ENCODE measurements around the gene GPR39.

GPR39 gene

DNA sequence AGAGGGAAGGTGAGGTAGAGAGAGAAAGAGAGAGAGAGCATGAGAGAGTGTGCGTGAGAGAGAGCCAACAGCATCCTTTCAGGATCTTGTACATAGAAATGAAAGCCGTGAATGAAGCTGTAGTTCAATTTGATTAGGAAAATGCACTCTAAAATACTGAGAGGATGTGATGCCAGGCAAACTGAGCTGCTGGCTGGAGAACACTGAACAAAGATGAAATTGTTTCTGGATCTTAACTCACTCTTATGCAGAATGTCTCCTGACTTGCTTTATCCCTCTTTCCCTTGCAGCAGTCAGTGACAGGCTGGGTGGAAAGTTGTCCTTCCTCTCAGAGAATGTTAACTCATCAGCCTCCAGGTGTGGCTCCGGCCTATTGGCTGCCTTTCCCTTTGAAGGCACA lies 242.7 kb downstream of the GPR39 start:
- in situ Hi-C loops (cut with HindIII; ENCODE audit: low sequenced_read_pairs), result no loop called here
- H3K4me3 ChIP-seq (ENCODE audit: low read depth, low read length), result no peak overlapping the region
- TF ChIP-seq, protein P1, sequence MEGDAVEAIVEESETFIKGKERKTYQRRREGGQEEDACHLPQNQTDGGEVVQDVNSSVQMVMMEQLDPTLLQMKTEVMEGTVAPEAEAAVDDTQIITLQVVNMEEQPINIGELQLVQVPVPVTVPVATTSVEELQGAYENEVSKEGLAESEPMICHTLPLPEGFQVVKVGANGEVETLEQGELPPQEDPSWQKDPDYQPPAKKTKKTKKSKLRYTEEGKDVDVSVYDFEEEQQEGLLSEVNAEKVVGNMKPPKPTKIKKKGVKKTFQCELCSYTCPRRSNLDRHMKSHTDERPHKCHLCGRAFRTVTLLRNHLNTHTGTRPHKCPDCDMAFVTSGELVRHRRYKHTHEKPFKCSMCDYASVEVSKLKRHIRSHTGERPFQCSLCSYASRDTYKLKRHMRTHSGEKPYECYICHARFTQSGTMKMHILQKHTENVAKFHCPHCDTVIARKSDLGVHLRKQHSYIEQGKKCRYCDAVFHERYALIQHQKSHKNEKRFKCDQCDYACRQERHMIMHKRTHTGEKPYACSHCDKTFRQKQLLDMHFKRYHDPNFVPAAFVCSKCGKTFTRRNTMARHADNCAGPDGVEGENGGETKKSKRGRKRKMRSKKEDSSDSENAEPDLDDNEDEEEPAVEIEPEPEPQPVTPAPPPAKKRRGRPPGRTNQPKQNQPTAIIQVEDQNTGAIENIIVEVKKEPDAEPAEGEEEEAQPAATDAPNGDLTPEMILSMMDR (IDR thresholded peaks at IDR 0.05; ENCODE audit: low read depth, low read length, missing control alignments), result no peak
- DNase-seq (ENCODE audit: low read depth), result no peak

DNA sequence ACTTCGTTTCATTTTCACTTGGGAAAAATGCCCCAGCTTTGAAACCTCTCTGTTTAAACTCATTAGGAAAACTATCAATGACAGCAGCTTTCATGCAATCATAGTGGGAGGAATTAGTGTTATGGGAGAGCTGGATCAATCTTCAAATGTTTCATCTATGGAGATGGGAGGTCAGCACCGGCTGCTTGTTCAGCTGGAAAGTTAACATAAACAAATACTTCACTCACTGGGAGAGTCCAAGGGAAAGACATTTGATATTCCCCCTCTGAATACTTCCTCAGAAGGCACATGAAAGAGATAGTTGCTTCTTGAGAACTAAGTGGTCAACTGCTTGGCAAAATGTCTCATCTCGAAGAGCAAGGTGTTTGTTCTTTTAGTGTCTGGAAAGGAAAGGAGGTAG lies 246.1 kb downstream of the GPR39 start:
- in situ Hi-C loops (cut with HindIII; ENCODE audit: low sequenced_read_pairs), result no loop called here
- TF ChIP-seq, protein P1 (IDR thresholded peaks at IDR 0.05; ENCODE audit: low read depth, low read length, missing control alignments), result no peak
- DNase-seq (ENCODE audit: low read depth), result peak; percentile 50
- H3K4me3 ChIP-seq (ENCODE audit: low read depth, low read length), result no peak overlapping the region

DNA sequence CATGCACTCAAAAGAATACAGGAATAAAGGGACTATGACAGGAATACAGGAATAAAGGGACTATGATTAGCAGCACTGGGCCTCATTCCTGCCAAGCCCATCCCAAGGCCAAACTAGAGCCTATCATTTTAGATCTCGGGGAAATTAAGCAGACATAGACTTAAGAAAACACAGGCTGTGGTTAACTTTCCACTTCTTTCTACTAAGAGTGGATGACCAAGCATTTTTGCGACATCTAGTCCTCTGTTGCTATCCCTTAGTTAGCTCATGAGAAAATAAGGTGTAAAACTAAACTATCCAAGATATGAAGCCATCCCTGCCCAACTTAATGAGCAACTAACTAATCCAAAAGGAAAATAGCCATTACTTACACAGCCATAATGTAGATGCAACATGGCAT lies 247.5 kb downstream of the GPR39 start:
- no peak for DNase-seq (ENCODE audit: low read depth)
- in situ Hi-C loops (cut with HindIII; ENCODE audit: low sequenced_read_pairs), result no loop called here
- no peak overlapping the region for H3K4me3 ChIP-seq (ENCODE audit: low read depth, low read length)
- TF ChIP-seq, protein P1 (IDR thresholded peaks at IDR 0.05; ENCODE audit: low read depth, low read length, missing control alignments), result no peak

DNA sequence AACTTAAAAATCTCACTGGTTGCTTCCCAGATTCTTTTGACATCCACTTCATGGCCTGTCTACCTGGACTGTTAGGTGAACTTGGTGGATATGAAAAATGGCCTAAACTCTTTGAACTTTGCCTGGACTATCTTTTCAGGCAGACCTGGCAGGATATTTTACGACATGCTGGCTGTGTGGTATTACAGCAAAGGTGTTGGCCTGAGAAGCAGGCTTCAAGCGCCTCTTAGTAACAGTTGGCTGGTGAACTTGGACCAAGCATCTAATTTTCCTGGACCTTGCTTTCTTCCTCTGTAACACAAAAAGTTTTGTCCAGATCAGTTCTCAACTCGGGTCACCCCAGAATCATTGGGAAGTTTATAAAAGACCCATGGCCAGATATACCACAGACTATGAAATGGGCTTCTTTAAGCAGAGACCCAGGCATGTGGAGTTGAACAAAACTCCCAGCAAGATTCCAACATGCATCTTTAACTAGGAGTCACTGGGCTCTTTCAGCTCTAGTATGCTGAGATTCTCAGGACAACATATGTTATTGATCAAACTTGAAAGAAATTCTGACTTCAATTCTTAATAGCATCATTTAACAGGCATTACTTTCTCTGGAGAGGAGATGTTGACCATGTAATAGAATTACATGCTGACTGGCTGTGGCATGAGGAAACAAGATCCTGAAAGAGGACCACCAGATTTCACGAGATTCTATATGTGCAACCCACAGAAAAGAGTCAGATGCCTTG lies 249.0 kb downstream of the GPR39 start:
- no peak for DNase-seq (ENCODE audit: low read depth)
- no peak overlapping the region for H3K4me3 ChIP-seq (ENCODE audit: low read depth, low read length)
- TF ChIP-seq, protein P1 (IDR thresholded peaks at IDR 0.05; ENCODE audit: low read depth, low read length, missing control alignments), result no peak
- in situ Hi-C loops (cut with HindIII; ENCODE audit: low sequenced_read_pairs), result no loop called here

DNA sequence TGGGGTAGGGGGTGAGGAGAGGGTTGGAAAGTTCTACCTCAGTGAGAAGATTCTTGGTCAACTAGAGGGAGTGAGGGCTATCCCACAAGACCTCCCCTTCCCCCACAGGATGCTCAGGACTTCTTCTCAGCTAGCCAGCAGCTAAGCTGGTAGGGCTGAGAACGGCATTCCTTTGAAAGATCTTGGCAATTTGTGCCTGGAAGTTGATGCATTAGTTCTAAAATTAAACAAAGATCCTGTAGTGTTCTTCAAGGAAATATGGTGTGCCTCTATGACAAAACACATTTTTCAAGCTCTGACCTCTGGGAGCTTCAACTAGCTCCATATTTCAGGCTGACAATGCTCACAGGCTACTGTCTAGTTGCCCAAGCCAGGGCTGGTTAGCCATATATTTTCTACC lies 251.1 kb downstream of the GPR39 start:
- peak overlapping the region; percentile 80 for H3K4me3 ChIP-seq (ENCODE audit: low read depth, low read length)
- in situ Hi-C loops (cut with HindIII; ENCODE audit: low sequenced_read_pairs), result no loop called here
- TF ChIP-seq, protein P1 (IDR thresholded peaks at IDR 0.05; ENCODE audit: low read depth, low read length, missing control alignments), result no peak
- DNase-seq (ENCODE audit: low read depth), result no peak

DNA sequence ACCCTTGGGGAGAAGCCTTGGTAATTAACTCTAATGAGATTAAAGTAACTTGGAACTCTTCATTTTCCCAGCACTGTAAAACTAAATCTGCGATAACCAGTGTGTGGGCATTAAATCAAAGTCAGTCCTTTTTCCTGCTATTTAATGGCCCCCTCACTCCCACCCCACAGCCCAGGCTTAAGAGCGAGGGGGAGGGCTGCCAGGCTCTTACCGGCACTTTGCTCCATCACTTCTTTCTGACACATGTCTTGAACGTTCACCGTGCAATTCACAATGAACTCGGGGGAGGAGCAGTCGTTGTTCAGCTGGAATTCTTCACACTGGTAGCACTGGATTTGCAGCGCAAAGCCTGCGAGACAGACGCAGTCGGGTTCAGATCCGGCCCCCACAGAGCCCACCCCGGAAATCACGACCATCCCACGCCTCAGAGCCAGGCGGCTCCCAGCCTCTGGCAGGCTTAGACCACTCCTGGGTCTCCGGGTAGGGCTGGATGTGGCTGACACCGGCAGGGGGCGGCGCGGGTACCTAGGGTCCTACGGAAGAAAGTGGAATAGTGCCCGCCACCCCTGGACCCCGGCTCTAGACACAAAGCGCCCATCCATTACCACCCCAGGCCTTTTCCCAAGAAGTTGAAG lies 251.7 kb downstream of the GPR39 start:
- in situ Hi-C loops (cut with HindIII; ENCODE audit: low sequenced_read_pairs), result no loop called here
- peak overlapping the region; percentile 80 for H3K4me3 ChIP-seq (ENCODE audit: low read depth, low read length)
- TF ChIP-seq, protein P1 (IDR thresholded peaks at IDR 0.05; ENCODE audit: low read depth, low read length, missing control alignments), result peak; percentile 60
- no peak for DNase-seq (ENCODE audit: low read depth)

Measured in astrocyte of the cerebellum (primary cell).